ENCODE data around the gene MAP3K5. TPM values are rescaled to one million over a fixed set of nuclear protein-coding genes. Genes with fewer than 3 reads are reported as not detected.

MAP3K5 gene
- total and polyA plus RNA-seq, 9 of the 15 experiments (the other 6 are each of a cell fraction or from before 2014, with no cell fraction given) = 2.2 to 13.0 (median 9.9) TPM

DNA sequence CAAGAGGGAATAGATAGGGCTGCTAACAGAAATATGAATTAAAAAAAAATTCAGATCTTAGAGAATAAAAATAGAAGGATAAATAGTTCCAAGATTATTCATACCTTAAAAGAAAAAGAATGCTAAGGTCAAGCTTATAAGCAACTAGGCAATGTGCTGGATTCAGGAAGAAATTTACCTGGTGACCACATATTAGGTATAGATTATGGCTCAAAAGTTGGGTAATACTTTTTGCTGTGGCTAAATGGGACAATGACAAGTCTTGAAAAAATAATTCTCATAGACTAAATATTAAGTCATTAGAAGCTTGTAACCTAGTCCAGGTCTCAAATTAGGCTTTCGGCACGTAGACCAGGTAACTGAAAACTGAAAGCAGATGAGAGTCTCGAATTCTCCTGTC is 17.2 kb downstream of the MAP3K5 start:
- Histone ChIP-seq H4K20me1 (replicated peaks; ENCODE audit: control insufficient read depth, insufficient read depth, low read length) (no peaks in the 10 kb centered on the region), H3K4me1 (replicated peaks in 1 of 2; ENCODE audit: control insufficient read depth in 2 of 2, insufficient read depth in 2 of 2, low read length in 2 of 2) (peaks cover 0 to 21% of the 10 kb centered on the region in 2 experiments; a peak in 3 of 5 replicates), H2AFZ (ENCODE audit: low read depth, low read length) (no peak overlapping the region), H3K4me3 (no peak overlapping the region), H3K79me2 (ENCODE audit: control insufficient read depth, insufficient read depth, low read length) (peaks cover 82% of the 10 kb centered on the region), H3K36me3 (ENCODE audit: control insufficient read depth, insufficient read depth, low read length) (no peaks in the 10 kb centered on the region), H3K27me3 (ENCODE audit: control insufficient read depth in 2 of 2, insufficient read depth in 2 of 2, low read length in 2 of 2) (no peaks in the 10 kb centered on the region), H3K4me2 (ENCODE audit: insufficient read depth, low read length) (no peak overlapping the region), H3K9me1 (ENCODE audit: control insufficient read depth, insufficient read depth, low read length) (no peaks in the 10 kb centered on the region), H3K27ac (ENCODE audit: extremely low read depth, low read depth, low read length) (peak overlapping the region; percentile 4; the same call in 1 of the 3 replicates), H3K9ac (ENCODE audit: insufficient read depth in 1 of 2, low read depth in 2 of 2, low read length in 2 of 2) (no peak overlapping the region), H3K9me3 (replicated peaks; ENCODE audit: control insufficient read depth, insufficient read depth, low read depth, low read length) (no peaks in the 10 kb centered on the region)
- intact Hi-C loops (cut with micrococcal nuclease) = no loop called here
- in situ Hi-C loops (cut with MboI) = no loop called here
- FAIRE-seq (no peak), ATAC-seq (no peak), DNase-seq (ENCODE audit: extremely low read depth in 1 of 4, low spot score in 3 of 4) (no peak)
- no peak for TF ChIP-seq CEBPG (CRISPR knock-in tag; IDR thresholded peaks at IDR 0.05)
- TF ChIP-seq CEBPG (tag; conservative IDR thresholded peaks at IDR 0.05 in 1 of 2, IDR thresholded peaks at IDR 0.05 in 1 of 2) = peak; percentile 5 to 34; a peak in 2 of 4 replicates
- peak; percentile 21 for TF ChIP-seq CEBPB (tag; IDR thresholded peaks at IDR 0.05)
- TF ChIP-seq, protein P1, sequence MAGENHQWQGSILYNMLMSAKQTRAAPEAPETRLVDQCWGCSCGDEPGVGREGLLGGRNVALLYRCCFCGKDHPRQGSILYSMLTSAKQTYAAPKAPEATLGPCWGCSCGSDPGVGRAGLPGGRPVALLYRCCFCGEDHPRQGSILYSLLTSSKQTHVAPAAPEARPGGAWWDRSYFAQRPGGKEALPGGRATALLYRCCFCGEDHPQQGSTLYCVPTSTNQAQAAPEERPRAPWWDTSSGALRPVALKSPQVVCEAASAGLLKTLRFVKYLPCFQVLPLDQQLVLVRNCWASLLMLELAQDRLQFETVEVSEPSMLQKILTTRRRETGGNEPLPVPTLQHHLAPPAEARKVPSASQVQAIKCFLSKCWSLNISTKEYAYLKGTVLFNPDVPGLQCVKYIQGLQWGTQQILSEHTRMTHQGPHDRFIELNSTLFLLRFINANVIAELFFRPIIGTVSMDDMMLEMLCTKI (IDR thresholded peaks at IDR 0.05; ENCODE audit: partially characterized antibody) = no peak
- 0 out of 2 replicates have a peak, but pooled peaks have one; percentile 3 for TF ChIP-seq ZNF589 (CRISPR knock-in tag; IDR thresholded peaks at IDR 0.05; ENCODE audit: low read depth)
- TF ChIP-seq HDAC6 (IDR thresholded peaks at IDR 0.05; ENCODE audit: low read depth, low read length) = no peak
- TF ChIP-seq, protein P2, sequence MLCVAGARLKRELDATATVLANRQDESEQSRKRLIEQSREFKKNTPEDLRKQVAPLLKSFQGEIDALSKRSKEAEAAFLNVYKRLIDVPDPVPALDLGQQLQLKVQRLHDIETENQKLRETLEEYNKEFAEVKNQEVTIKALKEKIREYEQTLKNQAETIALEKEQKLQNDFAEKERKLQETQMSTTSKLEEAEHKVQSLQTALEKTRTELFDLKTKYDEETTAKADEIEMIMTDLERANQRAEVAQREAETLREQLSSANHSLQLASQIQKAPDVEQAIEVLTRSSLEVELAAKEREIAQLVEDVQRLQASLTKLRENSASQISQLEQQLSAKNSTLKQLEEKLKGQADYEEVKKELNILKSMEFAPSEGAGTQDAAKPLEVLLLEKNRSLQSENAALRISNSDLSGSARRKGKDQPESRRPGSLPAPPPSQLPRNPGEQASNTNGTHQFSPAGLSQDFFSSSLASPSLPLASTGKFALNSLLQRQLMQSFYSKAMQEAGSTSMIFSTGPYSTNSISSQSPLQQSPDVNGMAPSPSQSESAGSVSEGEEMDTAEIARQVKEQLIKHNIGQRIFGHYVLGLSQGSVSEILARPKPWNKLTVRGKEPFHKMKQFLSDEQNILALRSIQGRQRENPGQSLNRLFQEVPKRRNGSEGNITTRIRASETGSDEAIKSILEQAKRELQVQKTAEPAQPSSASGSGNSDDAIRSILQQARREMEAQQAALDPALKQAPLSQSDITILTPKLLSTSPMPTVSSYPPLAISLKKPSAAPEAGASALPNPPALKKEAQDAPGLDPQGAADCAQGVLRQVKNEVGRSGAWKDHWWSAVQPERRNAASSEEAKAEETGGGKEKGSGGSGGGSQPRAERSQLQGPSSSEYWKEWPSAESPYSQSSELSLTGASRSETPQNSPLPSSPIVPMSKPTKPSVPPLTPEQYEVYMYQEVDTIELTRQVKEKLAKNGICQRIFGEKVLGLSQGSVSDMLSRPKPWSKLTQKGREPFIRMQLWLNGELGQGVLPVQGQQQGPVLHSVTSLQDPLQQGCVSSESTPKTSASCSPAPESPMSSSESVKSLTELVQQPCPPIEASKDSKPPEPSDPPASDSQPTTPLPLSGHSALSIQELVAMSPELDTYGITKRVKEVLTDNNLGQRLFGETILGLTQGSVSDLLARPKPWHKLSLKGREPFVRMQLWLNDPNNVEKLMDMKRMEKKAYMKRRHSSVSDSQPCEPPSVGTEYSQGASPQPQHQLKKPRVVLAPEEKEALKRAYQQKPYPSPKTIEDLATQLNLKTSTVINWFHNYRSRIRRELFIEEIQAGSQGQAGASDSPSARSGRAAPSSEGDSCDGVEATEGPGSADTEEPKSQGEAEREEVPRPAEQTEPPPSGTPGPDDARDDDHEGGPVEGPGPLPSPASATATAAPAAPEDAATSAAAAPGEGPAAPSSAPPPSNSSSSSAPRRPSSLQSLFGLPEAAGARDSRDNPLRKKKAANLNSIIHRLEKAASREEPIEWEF (CRISPR knock-in tag; IDR thresholded peaks at IDR 0.05) = no peak
- ChIA-PET CTCF (ENCODE audit: low intra/inter-chr PET ratio) (no interaction called here), POLR2A (interaction anchor here (0.6 to 2.3 kb wide), 3 partner anchors 9 to 23 kb away, joined by 3 to 6 read pairs (median 4); no protein-coding TSS in a partner anchor)
- no TSS peak for BruUV-seq (replicated peaks)
- WGBS (ENCODE audit: insufficient coverage, low coverage, missing lambda C conversion rate) = 30% methylated on average over 3 of the region's 3 CpGs
